Stomach (tissue), 9 donors: ENCODE results near the gene C1QTNF6. TPM values are rescaled to one million over a fixed set of nuclear protein-coding genes. Genes with fewer than 3 reads are reported as not detected.

ENCODE experiments used
- DNase-seq, 2 donors: peaks; one replicate each; pipeline versions ENCODE4 v3.0.0 to v3.0.0-alpha.2; 2013 to 2019
- H3K27ac ChIP-seq, 5 donors: fragments of 200-600 bp in 4 of 5; sonication (generic) in 4 of 5; one replicate each; pipeline ENCODE4 v1.5.1; 2013 to 2019; ENCODE audit warnings: mild to moderate bottlenecking in 1 of 5, moderate library complexity in 1 of 5
- H3K27me3 ChIP-seq, 3 donors: fragments of 200-600 bp; sonication (generic); one replicate each; pipeline ENCODE4 v1.5.1; 2017 to 2019; ENCODE audit warnings: mixed run types in 1 of 3
- H3K36me3 ChIP-seq, 4 donors: fragments of 200-600 bp; sonication (generic); 1 replicate in 3 of 4; 2 replicates in 1 of 4; pipeline ENCODE4 v1.5.1; 2016 to 2019
- H3K4me1 ChIP-seq, 4 donors: fragments of 200-600 bp; sonication (generic); one replicate each; pipeline ENCODE4 v1.5.1; 2016 to 2019
- H3K4me3 ChIP-seq, 4 donors: fragments of 200-600 bp; sonication (generic) in 3 of 4; one replicate each; pipeline ENCODE4 v1.5.1; 2016 to 2019; ENCODE audit warnings: mild to moderate bottlenecking in 1 of 4
- H3K9me3 ChIP-seq, 4 donors: fragments of 200-600 bp; sonication (generic); one replicate each; pipeline ENCODE4 v1.5.1; 2016 to 2019
- CTCF ChIP-seq, 7 experiments: fragments of 450-650 bp in 4 of 7; fragments of 200-600 bp in 3 of 7; sonication (generic) in 3 of 7; IDR thresholded peaks; one replicate each; pipeline ENCODE4 v1.5.1; 2016 to 2019; ENCODE audit warnings: antibody characterized with exemption in 7 of 7, control low read depth in 2 of 7, mild to moderate bottlenecking in 1 of 7
- EP300 ChIP-seq: sonication (generic); formaldehyde crosslinking; IDR thresholded peaks from one replicate; pipeline ENCODE4 v1.6.1; 2017; ENCODE audit warnings: antibody characterized with exemption
- POLR2A ChIP-seq, 4 donors: fragments of 450-650 bp; IDR thresholded peaks; one replicate each; pipeline ENCODE4 v1.6.1; 2016; ENCODE audit warnings: antibody characterized with exemption in 4 of 4, control low read depth in 2 of 4, mild to moderate bottlenecking in 1 of 4, moderate library complexity in 1 of 4
- POLR2AphosphoS5 ChIP-seq, 3 donors: sonication (generic); formaldehyde crosslinking; IDR thresholded peaks; one replicate each; pipeline ENCODE4 v1.6.1; 2016; ENCODE audit warnings: antibody characterized with exemption in 3 of 3
- WGBS, 5 donors: extraction: QIAGEN DNeasy Blood & Tissue Kit in 3 of 5; methylation state at CpG; one replicate each; pipeline versions ENCODE4 v1.1.5 to v1.1.7; 2013 to 2018; 5-methylcytosine and 5-hydroxymethylcytosine counted together
- intact Hi-C: fragments of 100-400 bp; cut with DNase I; formaldehyde crosslinking; loops from one replicate; pipeline ENCODE4 v1.15.1; 2023; ENCODE audit warnings: low total_unique reads
- polyA plus RNA-seq, 3 donors: library from polyadenylated mRNA; stranded (reverse); fragments of 200-250 nt; gene quantifications; one replicate each; pipeline ENCODE4 v1.2.3, GENCODE V29; 2013
- total RNA-seq, 5 donors: library from RNA; depleted of rRNA; stranded (reverse); fragments of >200 nt; gene quantifications; one replicate each; pipeline versions ENCODE4 v1.1.0 to v1.2.3, GENCODE V29; 2014 to 2016
- donor health status: healthy with polysubstance abuse.
- donor health status: Bipolar disorder and iron deficiency.
- donor health status: healthy.

The C1QTNF6 gene
- total and polyA plus RNA-seq, 8 donors: 0.45 to 10.4 (median 4.0) TPM; not detected in 1

DNA sequence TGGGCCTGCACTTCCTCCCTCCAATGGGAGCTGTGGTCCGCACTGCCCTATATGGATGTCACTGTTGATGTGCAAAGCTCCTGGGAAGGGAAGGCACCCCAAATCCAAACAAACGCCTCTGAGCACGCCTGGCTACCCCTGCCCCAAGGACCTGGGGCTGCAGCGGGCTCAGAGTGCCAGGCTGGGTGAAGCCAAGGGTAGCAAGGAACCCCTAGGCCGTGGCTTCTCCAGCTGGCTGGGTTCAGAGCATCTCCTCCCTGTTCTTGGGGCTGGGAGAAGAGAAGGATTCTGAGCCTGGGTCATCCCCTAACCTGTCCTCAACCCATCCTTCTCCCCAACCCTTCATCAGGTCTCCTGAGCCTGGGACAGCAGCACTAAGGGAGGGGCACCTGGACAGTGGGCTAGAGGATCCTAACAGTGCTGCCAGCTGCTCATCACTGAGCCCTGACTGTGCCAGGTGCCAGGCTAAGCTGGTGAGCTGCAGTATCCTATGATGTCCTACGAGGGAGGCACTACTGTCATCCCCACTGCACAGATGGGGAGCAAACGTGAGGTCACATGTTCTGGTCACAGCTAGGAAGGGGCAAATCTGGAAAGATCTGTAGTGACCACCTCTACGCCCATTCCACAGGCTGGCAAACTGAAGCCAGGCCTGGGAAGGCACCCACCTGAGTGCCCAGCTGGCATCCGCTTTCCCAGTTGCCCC is 21.2 kb upstream of the C1QTNF6 start:
- Histone ChIP-seq H3K27ac (no peak overlapping the region), H3K4me1 (no peaks in the 10 kb centered on the region), H3K27me3 (peaks cover 0 to 40% (median 9%) of the 10 kb centered on the region in 3 donors), H3K36me3 (no peaks in the 10 kb centered on the region), H3K9me3 (no peaks in the 10 kb centered on the region), H3K4me3 (no peak overlapping the region)
- intact Hi-C loops: loop anchor here (10.0 kb wide), 1 partner anchor 124 kb away; no protein-coding TSS in a partner anchor
- DNase-seq: no peak
- TF ChIP-seq CTCF (IDR thresholded peaks at IDR 0.05) (no peak), POLR2A (IDR thresholded peaks at IDR 0.05) (no peak), POLR2AphosphoS5 (IDR thresholded peaks at IDR 0.05) (no peak), EP300 (no peak)
- WGBS, 5 donors: 68 to 81% (median 77%) methylated on average over 4 to 9 of the region's 9 CpGs

GRCh38 chr22:37208401-37209139 is 20.5 kb upstream of the C1QTNF6 start:
- H3K27me3 ChIP-seq: peaks cover 0 to 36% (median 9%) of the 10 kb centered on the region in 3 donors
- DNase-seq: no peak
- no peaks in the 10 kb centered on the region for H3K9me3 ChIP-seq
- WGBS, 5 donors: 79 to 84% (median 83%) methylated on average over 6 to 7 of the region's 7 CpGs
- no peak overlapping the region for H3K27ac ChIP-seq
- H3K4me1 ChIP-seq: no peaks in the 10 kb centered on the region
- intact Hi-C loops: loop anchor here (10.0 kb wide), 1 partner anchor 124 kb away; no protein-coding TSS in a partner anchor
- H3K4me3 ChIP-seq: no peak overlapping the region
- no peaks in the 10 kb centered on the region for H3K36me3 ChIP-seq
- TF ChIP-seq EP300 (no peak), CTCF (IDR thresholded peaks at IDR 0.05) (no peak)

- no peak overlapping the region for H3K27ac ChIP-seq
- intact Hi-C loops: loop anchor here (10.0 kb wide), 1 partner anchor 123 kb away; no protein-coding TSS in a partner anchor
- H3K4me1 ChIP-seq: no peaks in the 10 kb centered on the region
- no peak for TF ChIP-seq CTCF (IDR thresholded peaks at IDR 0.05)
- no peak for TF ChIP-seq POLR2AphosphoS5 (IDR thresholded peaks at IDR 0.05)
- TF ChIP-seq EP300: no peak
- TF ChIP-seq POLR2A (IDR thresholded peaks at IDR 0.05): no peak
- H3K27me3 ChIP-seq: peaks cover 0 to 30% (median 9%) of the 10 kb centered on the region in 3 donors
- H3K36me3 ChIP-seq: no peaks in the 10 kb centered on the region
- H3K9me3 ChIP-seq: no peaks in the 10 kb centered on the region
- H3K4me3 ChIP-seq: no peak overlapping the region
- DNase-seq: no peak
- 72 to 80% (median 76%) methylated on average over 7 of the region's 7 CpGs for WGBS, 5 donors
Observed at GRCh38 chr22:37207981-37208380, 19.9 kb upstream of the C1QTNF6 start.

- Histone ChIP-seq H3K27me3 (peaks cover 0 to 21% (median 9%) of the 10 kb centered on the region in 3 donors), H3K27ac (no peak overlapping the region), H3K4me1 (no peaks in the 10 kb centered on the region), H3K4me3 (no peak overlapping the region), H3K36me3 (no peaks in the 10 kb centered on the region), H3K9me3 (no peaks in the 10 kb centered on the region)
- TF ChIP-seq POLR2AphosphoS5 (IDR thresholded peaks at IDR 0.05): no peak
- TF ChIP-seq CTCF (IDR thresholded peaks at IDR 0.05): no peak
- TF ChIP-seq EP300: no peak
- no peak for TF ChIP-seq POLR2A (IDR thresholded peaks at IDR 0.05)
- DNase-seq: no peak
- WGBS, 5 donors: 86 to 93% (median 88%) methylated on average over 28 to 71 of the region's 71 CpGs
- intact Hi-C loops: loop anchor here (10.0 kb wide), 1 partner anchor 122 kb away; no protein-coding TSS in a partner anchor
Observed at GRCh38 chr22:37206841-37207821, 19.1 kb upstream of the C1QTNF6 start.
